ENCODE measurements around the gene ETV1.

ETV1 gene

DNA sequence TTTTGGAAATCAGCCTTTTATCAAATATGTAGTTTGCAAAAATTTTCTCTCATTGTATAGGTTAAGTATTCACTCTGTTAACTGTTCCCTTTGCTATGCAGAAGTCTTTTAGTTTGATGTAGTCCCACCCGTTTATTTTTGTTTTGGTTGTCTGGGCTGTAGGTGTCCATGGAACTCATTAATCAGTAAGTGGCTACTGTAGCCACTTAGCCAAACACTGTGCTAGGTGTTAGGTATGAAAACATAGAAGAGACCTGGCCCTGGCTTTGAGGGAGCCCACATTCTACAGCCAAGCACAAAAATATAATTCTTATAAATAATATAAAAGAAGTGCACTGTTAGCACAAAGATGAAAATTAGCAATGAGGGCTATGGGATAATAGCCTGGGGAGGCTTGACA, 133.5 kb downstream of the ETV1 start:
- TF ChIP-seq, protein P1, sequence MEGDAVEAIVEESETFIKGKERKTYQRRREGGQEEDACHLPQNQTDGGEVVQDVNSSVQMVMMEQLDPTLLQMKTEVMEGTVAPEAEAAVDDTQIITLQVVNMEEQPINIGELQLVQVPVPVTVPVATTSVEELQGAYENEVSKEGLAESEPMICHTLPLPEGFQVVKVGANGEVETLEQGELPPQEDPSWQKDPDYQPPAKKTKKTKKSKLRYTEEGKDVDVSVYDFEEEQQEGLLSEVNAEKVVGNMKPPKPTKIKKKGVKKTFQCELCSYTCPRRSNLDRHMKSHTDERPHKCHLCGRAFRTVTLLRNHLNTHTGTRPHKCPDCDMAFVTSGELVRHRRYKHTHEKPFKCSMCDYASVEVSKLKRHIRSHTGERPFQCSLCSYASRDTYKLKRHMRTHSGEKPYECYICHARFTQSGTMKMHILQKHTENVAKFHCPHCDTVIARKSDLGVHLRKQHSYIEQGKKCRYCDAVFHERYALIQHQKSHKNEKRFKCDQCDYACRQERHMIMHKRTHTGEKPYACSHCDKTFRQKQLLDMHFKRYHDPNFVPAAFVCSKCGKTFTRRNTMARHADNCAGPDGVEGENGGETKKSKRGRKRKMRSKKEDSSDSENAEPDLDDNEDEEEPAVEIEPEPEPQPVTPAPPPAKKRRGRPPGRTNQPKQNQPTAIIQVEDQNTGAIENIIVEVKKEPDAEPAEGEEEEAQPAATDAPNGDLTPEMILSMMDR (IDR thresholded peaks at IDR 0.05; ENCODE audit: low read depth, low read length, poor library complexity, severe bottlenecking), result no peak
- TF ChIP-seq EZH2phosphoT487 (IDR thresholded peaks at IDR 0.05; ENCODE audit: borderline replicate concordance, low read length), result no peak
- H3F3A ChIP-seq (ENCODE audit: control insufficient read depth, insufficient read depth), result no peaks in the 10 kb centered on the region

DNA sequence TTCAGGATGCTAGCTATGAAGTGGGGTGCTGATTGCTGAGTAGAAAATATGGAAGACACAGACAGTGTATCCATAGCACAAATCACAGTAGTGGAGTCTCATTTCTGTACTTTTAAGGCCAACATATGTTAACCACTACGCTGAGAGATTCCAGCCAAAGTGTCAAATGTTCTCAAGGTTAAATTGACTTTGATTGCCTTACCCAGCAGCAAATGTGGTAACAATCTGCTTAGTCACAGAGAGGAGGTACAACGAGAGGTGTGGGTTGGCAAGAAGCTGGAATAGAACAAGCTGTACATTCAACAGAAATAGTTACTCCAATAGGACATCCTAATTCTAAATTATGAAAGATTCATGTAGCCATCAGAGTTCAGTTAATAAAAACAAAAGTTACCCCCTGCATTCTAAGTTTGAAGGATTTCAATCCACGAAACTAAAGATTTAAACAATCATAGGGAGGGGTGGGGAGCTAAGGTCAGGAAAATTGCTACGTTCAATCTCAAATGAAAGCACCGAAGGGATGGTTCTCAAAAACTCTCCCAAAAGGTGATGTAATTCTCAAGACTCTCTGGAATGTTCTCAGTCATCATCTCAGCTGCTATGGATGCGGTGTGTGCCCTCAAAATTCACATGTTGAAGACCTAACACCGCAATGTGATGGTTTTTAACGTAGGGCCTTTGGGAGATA, 137.0 kb downstream of the ETV1 start:
- Histone ChIP-seq H3K27me3 (ENCODE audit: control insufficient read depth, low read length) (no peaks in the 10 kb centered on the region), H4K20me1 (ENCODE audit: control insufficient read depth, insufficient read depth, low read depth, low read length) (no peaks in the 10 kb centered on the region), H3K9me2 (replicated peaks; ENCODE audit: control insufficient read depth, low read length) (no peaks in the 10 kb centered on the region), H3K79me2 (ENCODE audit: control insufficient read depth, low read length) (no peaks in the 10 kb centered on the region), H3K9me3 (ENCODE audit: control insufficient read depth, insufficient read depth, low read length) (no peaks in the 10 kb centered on the region; the same call in 1 of the 2 replicates), H3F3A (ENCODE audit: control insufficient read depth, insufficient read depth) (no peaks in the 10 kb centered on the region), H3K4me3 (ENCODE audit: low read length) (no peak overlapping the region), H3K36me3 (ENCODE audit: control insufficient read depth, low read length) (no peaks in the 10 kb centered on the region), H3K4me2 (ENCODE audit: low read length) (no peak overlapping the region), H3K4me1 (ENCODE audit: control insufficient read depth, low read length) (no peaks in the 10 kb centered on the region), H3K27ac (ENCODE audit: low read depth, low read length) (no peak overlapping the region)
- TF ChIP-seq EZH2phosphoT487 (IDR thresholded peaks at IDR 0.05; ENCODE audit: borderline replicate concordance, low read length), result no peak
- TF ChIP-seq, protein P1 (IDR thresholded peaks at IDR 0.05; ENCODE audit: low read depth, low read length, poor library complexity, severe bottlenecking), result no peak

More for the DNA sequence above, 133.5 kb downstream of the ETV1 start:
- Histone ChIP-seq H3K9me3 (ENCODE audit: control insufficient read depth, insufficient read depth, low read length) (no peaks in the 10 kb centered on the region; the same call in 1 of the 2 replicates), H4K20me1 (ENCODE audit: control insufficient read depth, insufficient read depth, low read depth, low read length) (no peaks in the 10 kb centered on the region), H3K36me3 (ENCODE audit: control insufficient read depth, low read length) (no peaks in the 10 kb centered on the region), H3K27me3 (ENCODE audit: control insufficient read depth, low read length) (no peaks in the 10 kb centered on the region), H3K4me2 (ENCODE audit: low read length) (no peak overlapping the region), H3K4me1 (ENCODE audit: control insufficient read depth, low read length) (no peaks in the 10 kb centered on the region), H3K79me2 (ENCODE audit: control insufficient read depth, low read length) (no peaks in the 10 kb centered on the region), H3K9me2 (replicated peaks; ENCODE audit: control insufficient read depth, low read length) (no peaks in the 10 kb centered on the region), H3K4me3 (ENCODE audit: low read length) (no peak overlapping the region), H3K27ac (ENCODE audit: low read depth, low read length) (no peak overlapping the region)

DNA sequence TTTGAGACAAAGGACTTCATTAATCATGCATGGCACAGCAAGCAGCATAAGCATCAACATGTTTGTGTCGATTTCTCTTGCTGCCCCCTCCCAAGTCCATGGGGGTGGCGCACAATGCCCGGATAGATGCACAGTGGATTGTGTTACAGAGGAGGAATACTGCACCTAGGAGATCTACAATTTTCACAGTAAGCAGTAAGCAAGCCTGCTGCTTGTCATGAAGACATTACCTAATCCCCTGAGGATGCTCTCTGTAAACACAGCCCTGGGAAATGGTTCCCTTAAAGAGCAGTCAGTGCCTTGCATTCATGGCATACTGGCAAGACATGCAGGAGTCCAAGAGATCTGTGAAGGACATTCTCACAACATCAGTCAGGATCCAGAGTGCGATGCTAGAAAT, 137.7 kb downstream of the ETV1 start:
- no peaks in the 10 kb centered on the region for H4K20me1 ChIP-seq (ENCODE audit: control insufficient read depth, insufficient read depth, low read depth, low read length)
- no peaks in the 10 kb centered on the region for H3K36me3 ChIP-seq (ENCODE audit: control insufficient read depth, low read length)
- no peak overlapping the region for H3K27ac ChIP-seq (ENCODE audit: low read depth, low read length)
- no peaks in the 10 kb centered on the region for H3K9me2 ChIP-seq (replicated peaks; ENCODE audit: control insufficient read depth, low read length)
- H3K4me3 ChIP-seq (ENCODE audit: low read length), result no peak overlapping the region
- H3K4me1 ChIP-seq (ENCODE audit: control insufficient read depth, low read length), result no peaks in the 10 kb centered on the region
- no peak for TF ChIP-seq EZH2phosphoT487 (IDR thresholded peaks at IDR 0.05; ENCODE audit: borderline replicate concordance, low read length)
- TF ChIP-seq, protein P1 (IDR thresholded peaks at IDR 0.05; ENCODE audit: low read depth, low read length, poor library complexity, severe bottlenecking), result no peak
- H3K4me2 ChIP-seq (ENCODE audit: low read length), result no peak overlapping the region
- no peaks in the 10 kb centered on the region; the same call in 1 of the 2 replicates for H3K9me3 ChIP-seq (ENCODE audit: control insufficient read depth, insufficient read depth, low read length)
- H3F3A ChIP-seq (ENCODE audit: control insufficient read depth, insufficient read depth), result no peaks in the 10 kb centered on the region
- H3K79me2 ChIP-seq (ENCODE audit: control insufficient read depth, low read length), result no peaks in the 10 kb centered on the region
- H3K27me3 ChIP-seq (ENCODE audit: control insufficient read depth, low read length), result no peaks in the 10 kb centered on the region
